CMK (cell line): ENCODE results near the gene TAOK3.
A peak's percentile ranks its signal among the peaks of the same experiment; 100 is the strongest.
"Not testable (repeated sequence)": the region's sequence is repeated elsewhere in the genome, so short reads cannot be mapped to it uniquely, and the experiment has no call there.

Experiments
- DNase-seq: peaks from one replicate; pipeline ENCODE4 v3.0.0-alpha.2; 2010; ENCODE audit warnings: low read depth

Gene TAOK3

GRCh38 chr12:118373616-118374015 lies 909 bp upstream of the TAOK3 start:
- DNase-seq: no peak

GRCh38 chr12:118371321-118372282 lies 1.1 kb downstream of the TAOK3 start:
- DNase-seq: no peak

- no peak for DNase-seq
Measured at GRCh38 chr12:118370601-118371000, 2.1 kb downstream of the TAOK3 start.

GRCh38 chr12:118368821-118369220 lies 3.9 kb downstream of the TAOK3 start:
- no peak for DNase-seq

GRCh38 chr12:118361889-118362288 lies 10.8 kb downstream of the TAOK3 start:
- no peak for DNase-seq

- no peak for DNase-seq
Measured at GRCh38 chr12:118361092-118361404, 11.7 kb downstream of the TAOK3 start.

- no peak for DNase-seq
Measured at GRCh38 chr12:118359541-118359915, 13.2 kb downstream of the TAOK3 start.

GRCh38 chr12:118358612-118359540 lies 13.8 kb downstream of the TAOK3 start:
- DNase-seq: no peak

GRCh38 chr12:118358008-118358359 lies 14.7 kb downstream of the TAOK3 start:
- no peak for DNase-seq

GRCh38 chr12:118357257-118358007 lies 15.3 kb downstream of the TAOK3 start:
- no peak for DNase-seq

- DNase-seq: no peak
Measured at GRCh38 chr12:118356809-118357256, 15.9 kb downstream of the TAOK3 start.

GRCh38 chr12:118355843-118356242 lies 16.9 kb downstream of the TAOK3 start:
- no peak for DNase-seq

GRCh38 chr12:118354903-118355302 lies 17.8 kb downstream of the TAOK3 start:
- DNase-seq: no peak

GRCh38 chr12:118354503-118354902 lies 18.2 kb downstream of the TAOK3 start:
- DNase-seq: not testable (repeated sequence)

GRCh38 chr12:118353721-118354120 lies 19.0 kb downstream of the TAOK3 start:
- no peak for DNase-seq

- DNase-seq: no peak
Measured at GRCh38 chr12:118350908-118351559, 21.7 kb downstream of the TAOK3 start.

GRCh38 chr12:118347916-118348315 lies 24.8 kb downstream of the TAOK3 start:
- DNase-seq: no peak

- peak; percentile 38 for DNase-seq
Measured at GRCh38 chr12:118346895-118347294, 25.8 kb downstream of the TAOK3 start.

GRCh38 chr12:118345355-118345754 lies 27.4 kb downstream of the TAOK3 start:
- peak; percentile 78 for DNase-seq

- DNase-seq: no peak
Measured at GRCh38 chr12:118344829-118345228, 27.9 kb downstream of the TAOK3 start.

- no peak for DNase-seq
Measured at GRCh38 chr12:118342090-118342489, 30.6 kb downstream of the TAOK3 start.
